Lower leg skin (tissue), 4 donors: ENCODE results near the gene CDKAL1. TPM values are rescaled to one million over a fixed set of nuclear protein-coding genes. Genes with fewer than 3 reads are reported as not detected.

Experiments
- DNase-seq, 2 donors: peaks; one replicate each; pipeline ENCODE4 v3.0.0-alpha.2; 2019; ENCODE audit warnings: low spot score in 2 of 2
- H3K4me3 ChIP-seq: fragments of 200-600 bp; sonication (generic); 2 replicates; pipeline ENCODE4 v1.5.1; 2017; ENCODE audit warnings: mild to moderate bottlenecking, low read depth; ENCODE audit not compliant: poor library complexity, severe bottlenecking
- POLR2A ChIP-seq, 2 donors: fragments of 450-650 bp; IDR thresholded peaks; one replicate each; pipeline ENCODE4 v1.6.1; 2016 to 2017; ENCODE audit warnings: antibody characterized with exemption in 2 of 2, mild to moderate bottlenecking in 1 of 2, moderate library complexity in 1 of 2
- WGBS, 2 donors: methylation state at CpG; one replicate each; pipeline ENCODE4 v1.1.5; 2018; 5-methylcytosine and 5-hydroxymethylcytosine counted together
- intact Hi-C: fragments of 100-400 bp; cut with DNase I; formaldehyde crosslinking; loops from one replicate; pipeline ENCODE4 v1.15.0; 2023; ENCODE audit warnings: low total_unique reads
- total RNA-seq, 4 donors: library from RNA; depleted of rRNA; stranded (reverse); fragments of >200 nt; gene quantifications; one replicate each; pipeline ENCODE4 v1.1.0, GENCODE V29; 2016

The CDKAL1 gene
- total RNA-seq, 4 donors from 2014 or later = 10.3 to 18.0 (median 11.6) TPM

GRCh38 chr6:21281366-21281765, 747.1 kb downstream of the CDKAL1 start:
- no peak overlapping the region for H3K4me3 ChIP-seq
- WGBS, 2 donors = 76 to 86% methylated on average over 2 of the region's 2 CpGs
- intact Hi-C loops = no loop called here
- TF ChIP-seq POLR2A (IDR thresholded peaks at IDR 0.05) = no peak
- no peak for DNase-seq

Other genes starting within 250 kb of the CDKAL1 start
- gene E2F3, start 132.6 kb upstream of the CDKAL1 start, total RNA-seq = 1 to 10 TPM; 1.4 to 3.5 (median 2.0) TPM